GM18505 (cell line): ENCODE results near the gene SPTBN2.
"Not testable (repeated sequence)": the region's sequence is repeated elsewhere in the genome, so short reads cannot be mapped to it uniquely, and the experiment has no call there.

Experiments
- ATAC-seq: cut with Tn5 transposase; IDR thresholded peaks from one replicate; pipeline ENCODE4 v1.9.1; 2021; ENCODE audit not compliant: unreplicated experiment
- POLR2A ChIP-seq: IDR thresholded peaks from 4 replicates; pipeline ENCODE4 v1.6.1; 2011; ENCODE audit warnings: borderline replicate concordance; ENCODE audit not compliant: insufficient read depth, insufficient read length; ENCODE audit errors: extremely low read depth

Gene SPTBN2

DNA sequence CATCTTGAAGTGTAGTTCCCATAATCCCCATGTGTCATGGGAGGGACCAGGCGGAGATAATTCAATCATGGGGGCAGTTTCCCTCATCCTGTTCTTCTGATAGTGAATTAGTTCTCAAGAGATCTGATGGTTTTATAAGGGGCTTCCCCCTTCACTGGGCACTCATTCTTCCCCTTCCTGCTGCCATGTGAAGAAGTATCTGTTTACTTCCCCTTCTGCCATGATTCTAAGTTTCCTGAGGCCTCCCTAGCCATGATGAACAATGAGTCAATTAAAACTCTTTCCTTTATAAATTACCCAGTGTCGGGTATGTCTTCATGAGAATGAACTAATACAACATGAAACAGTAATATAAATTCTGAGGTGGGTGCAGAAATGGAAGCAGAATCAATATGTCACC is 12.1 kb upstream of the SPTBN2 start:
- ATAC-seq: no peak
- no peak for TF ChIP-seq POLR2A

DNA sequence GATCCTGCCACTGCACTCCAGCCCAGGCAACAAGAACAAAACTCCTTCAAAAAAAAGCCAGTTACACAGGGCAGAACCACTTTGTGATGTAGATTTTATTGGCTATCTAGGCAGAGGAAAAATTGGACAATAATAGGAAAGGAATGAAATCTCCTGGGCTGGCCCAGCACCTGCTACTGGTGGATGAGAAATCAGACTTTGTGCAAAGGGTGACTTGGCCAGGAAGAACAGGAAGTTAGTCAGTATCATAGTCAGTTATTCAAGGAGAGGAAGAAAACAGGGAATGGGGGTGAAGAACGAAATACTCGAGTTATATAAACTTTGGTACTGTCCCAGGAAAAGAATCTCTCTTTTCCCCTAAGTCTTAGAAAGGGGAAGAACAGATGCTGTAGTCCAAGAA is 11.0 kb upstream of the SPTBN2 start:
- ATAC-seq: no peak
- no peak for TF ChIP-seq POLR2A

DNA sequence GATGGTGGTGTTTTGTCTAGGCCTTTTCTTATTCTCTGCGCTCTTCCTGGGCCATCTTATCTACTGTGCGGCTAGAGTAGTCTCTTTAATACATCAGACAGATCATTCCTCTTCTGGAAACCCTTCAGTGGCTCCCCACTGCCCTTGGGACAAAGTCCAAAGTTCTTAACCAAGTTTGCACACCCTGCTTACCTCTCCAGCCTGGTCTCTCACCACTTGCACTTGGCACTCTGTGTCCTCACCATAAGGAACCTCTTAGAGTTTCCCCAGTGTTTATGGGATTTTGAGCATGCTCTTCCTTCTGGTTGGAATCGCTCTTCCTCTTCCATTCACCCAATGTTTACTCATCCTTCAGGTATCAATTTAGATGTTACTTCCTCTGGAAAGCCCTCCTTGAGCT is 5.2 kb upstream of the SPTBN2 start:
- no peak for TF ChIP-seq POLR2A
- ATAC-seq: no peak

DNA sequence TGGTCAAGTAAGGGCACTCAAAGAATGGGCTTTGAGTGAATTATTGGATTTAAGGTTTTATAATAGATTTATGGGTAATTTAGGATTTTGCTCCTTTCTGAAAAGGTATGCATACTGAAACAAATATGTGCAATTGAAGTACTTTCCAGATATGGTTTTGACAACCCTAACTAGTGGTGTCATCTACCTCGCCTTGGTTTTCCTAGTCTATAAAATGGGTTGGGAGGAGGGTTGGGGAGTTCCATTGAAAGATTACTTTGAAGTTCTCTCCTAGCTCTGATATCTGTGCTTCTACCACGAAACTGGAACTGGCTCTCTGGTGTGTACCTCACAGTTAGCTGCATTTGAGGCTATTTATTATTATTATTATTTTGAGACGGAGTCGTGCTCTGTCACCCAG is 431 bp upstream of the SPTBN2 start:
- no peak for TF ChIP-seq POLR2A
- no peak for ATAC-seq

DNA sequence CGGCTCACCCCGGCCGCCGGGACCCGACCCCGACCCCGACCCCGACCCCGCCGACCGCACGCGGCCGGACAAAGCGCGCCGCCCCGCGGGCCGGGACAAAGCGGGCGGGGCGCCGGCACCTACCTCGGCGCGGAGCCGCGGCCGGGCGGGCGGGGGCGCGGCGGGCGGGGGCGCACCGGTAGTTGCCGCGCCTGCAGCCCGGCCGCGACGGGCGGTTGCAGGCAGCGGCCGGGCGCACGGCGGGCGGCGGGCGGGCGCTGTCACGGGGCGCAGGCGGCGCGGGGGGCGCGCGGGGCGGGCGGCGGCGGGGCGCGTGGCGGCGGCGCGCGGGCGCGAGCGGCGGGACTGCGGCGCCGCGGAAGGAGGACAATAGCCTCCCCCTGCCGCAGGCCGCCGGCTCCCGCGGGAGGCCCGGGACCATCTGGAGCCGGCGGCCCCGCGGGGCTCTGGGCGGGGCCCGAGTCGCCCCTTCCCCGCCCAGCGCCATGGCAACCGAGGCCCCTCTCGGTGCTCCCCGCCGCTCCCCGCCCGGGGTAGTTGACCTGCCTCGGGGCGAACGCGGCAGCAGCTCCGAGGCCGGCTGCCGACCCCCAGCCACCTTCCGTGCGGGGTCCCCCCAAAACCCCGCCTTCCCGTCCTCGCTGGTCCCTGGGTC is 851 bp downstream of the SPTBN2 start:
- no peak for TF ChIP-seq POLR2A
- ATAC-seq: no peak

DNA sequence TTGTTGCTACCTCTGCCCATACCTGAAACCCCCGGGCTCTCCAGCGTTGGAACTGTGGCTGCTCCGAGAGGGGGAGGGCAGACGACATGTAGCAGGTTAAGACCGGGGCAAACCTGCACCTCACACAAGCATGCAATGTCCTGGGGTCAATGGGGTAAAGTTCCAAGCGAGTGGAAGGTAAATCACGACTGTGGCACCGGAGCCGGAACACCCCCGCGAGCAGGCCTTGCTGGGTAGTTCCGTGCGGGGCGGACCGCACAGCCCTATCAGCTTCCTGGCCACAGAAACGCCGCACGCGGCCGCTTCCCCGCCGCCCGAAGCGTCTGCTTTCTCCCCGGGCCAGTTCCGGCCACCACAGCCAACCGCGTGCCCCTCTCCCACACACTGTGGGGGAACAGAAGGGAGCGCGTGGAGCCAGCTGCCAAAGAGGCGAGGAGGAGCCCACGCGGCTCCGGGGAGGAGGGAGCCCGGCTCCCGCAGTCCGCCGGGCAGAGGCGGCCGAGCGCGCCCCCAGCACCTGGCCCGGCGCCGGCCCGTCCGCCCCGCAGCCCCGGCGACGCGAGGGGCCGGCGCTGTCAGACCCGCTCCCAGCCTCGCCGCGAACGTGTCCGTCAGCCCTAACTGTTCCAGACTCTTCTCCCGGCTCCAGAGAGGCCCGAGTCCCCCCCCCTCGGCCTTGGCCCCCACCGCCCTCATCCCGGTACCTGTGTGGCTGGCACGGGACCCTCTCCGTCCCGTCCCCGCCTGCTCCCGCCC is 1.6 kb downstream of the SPTBN2 start:
- ATAC-seq: no peak
- TF ChIP-seq POLR2A: no peak

DNA sequence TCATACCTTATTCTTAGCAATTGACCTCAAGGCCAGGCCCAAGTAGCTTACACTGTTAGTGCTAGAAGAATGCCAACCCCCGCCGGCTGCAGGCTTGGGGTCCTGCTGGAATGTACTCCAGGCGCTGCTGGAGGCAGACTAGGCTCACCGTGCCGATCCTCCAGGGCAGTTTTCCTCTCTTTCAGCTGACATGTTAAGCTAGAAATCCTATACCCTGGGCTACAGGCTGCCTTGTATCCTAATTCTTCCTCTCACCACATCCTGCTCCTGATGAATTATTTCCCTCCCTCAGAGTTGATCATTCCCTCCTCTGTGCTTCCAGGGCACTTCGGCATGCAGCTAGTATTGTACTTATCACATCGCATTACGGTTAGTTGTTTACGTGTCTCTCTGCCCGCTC is 3.4 kb downstream of the SPTBN2 start:
- TF ChIP-seq POLR2A: no peak
- no peak for ATAC-seq

DNA sequence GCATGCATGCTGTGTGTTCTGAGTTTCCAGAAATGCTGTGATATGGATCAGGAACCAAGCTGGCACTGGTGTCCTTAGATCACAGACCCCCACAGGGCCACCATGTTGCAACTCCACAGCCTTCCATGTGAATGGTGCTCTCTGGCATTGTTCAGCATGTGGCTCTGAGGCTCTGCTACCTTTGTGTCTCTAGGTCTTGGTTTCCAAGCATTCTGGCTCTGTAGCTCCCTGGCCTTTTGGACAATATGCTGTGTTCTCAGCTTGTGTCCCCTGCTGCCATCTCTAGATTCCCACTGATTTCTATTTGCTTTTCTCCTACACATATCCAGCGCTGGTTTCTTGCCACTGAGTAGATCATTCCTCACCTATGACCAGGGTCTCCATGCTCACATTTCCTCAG is 3.9 kb downstream of the SPTBN2 start:
- ATAC-seq: no peak
- no peak for TF ChIP-seq POLR2A

DNA sequence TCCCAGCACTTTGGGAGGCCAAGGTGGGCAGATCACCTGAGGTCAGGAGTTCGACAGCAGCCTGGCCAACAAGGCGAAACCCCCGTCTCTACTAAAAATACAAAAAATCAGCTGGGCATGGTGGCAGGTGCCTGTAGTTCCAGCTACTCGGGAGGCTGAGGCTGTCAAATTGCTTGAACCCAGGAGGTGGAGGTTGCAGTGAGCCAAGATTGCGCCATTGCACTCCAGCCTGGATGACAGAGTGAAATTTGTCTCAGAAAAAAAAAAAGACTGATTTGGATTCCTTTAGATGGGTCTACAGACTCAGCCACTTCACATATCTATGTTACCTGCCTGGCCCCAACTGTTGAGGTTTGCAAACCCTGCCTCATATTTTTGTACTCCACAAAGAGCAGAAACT is 4.8 kb downstream of the SPTBN2 start:
- not testable (repeated sequence) for ATAC-seq

DNA sequence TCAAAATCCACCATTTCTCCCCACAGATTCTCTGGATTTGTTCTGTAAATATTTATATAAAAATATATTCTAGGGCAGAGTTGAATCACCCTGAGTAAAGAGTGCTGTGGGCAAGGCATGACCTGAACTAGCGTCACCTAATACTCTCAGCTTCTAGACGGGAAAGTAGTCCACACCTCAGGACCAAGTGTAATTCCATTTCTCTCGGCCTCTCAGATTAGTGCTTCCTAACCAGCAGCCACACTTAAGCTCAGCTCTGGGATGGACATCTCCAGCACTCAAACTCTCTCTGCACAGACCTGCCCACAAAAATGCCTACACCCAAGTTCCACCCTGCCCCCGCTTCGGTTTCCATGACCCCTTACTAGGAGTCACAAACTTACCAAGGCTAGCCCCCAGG is 5.3 kb downstream of the SPTBN2 start:
- TF ChIP-seq POLR2A: no peak

DNA sequence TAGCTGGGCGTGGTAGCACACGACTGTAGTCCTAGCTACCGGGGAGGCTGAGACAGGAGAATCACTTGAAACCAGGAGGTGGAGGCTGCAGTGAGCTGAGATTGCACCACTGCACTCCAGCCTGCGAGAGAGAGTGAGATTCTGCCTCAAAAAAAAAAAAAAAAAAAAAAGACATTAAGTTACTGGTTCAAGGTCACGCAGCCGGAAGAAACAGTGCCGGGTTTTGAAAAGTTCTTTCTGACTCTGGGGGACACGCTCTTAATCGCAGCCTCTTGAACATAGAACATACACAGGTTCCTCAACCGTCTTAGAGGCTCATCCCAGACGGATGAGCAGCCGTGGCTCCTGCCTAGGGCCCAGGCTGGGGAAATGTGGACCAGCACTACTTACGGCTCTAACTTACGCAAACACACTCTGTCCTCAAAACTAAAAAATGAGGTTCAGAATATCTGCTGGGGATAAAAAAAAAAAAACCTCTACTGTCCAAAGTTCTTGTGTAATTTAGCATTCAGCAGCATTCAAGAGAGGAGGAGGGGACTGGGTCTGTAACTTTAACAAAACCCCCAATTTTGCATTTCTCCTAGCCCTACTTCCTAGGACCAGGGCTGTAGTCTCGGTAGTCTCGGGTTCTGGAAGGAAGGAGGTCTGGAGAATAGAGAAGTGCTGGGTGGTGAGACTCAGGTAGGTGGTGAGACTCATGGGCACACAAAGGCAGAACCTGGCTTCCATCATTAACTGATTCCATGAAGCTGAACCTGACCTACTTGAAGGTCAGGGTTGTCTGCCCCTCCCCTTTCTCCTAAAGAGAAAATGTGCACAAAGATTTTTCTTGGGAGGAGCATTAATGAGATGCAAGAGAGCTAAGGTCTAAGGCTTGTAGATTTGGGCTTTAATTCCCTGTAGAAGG is 6.0 kb downstream of the SPTBN2 start:
- ATAC-seq: no peak
- no peak for TF ChIP-seq POLR2A

More for the DNA sequence above, 5.3 kb downstream of the SPTBN2 start:
- ATAC-seq: no peak

DNA sequence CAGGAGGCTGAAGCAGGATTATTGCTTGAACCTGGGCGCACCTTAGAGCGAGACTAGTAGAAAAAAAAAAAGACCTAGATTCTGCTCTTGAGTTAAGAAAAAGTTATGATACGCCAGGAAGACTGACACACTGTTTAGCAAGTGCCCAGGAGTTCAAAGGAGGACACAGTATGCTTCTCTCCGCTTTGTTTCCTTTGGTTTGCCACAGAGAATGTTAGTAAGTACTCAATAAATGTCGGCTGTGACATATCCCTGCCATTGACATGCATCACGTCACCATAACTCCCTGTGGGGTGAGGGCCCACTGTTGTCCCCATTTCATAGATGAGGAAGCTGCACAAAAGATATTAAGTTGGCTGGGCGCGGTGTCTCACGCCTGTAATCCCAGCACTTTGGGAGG is 7.1 kb downstream of the SPTBN2 start:
- no peak for TF ChIP-seq POLR2A
- ATAC-seq: no peak

DNA sequence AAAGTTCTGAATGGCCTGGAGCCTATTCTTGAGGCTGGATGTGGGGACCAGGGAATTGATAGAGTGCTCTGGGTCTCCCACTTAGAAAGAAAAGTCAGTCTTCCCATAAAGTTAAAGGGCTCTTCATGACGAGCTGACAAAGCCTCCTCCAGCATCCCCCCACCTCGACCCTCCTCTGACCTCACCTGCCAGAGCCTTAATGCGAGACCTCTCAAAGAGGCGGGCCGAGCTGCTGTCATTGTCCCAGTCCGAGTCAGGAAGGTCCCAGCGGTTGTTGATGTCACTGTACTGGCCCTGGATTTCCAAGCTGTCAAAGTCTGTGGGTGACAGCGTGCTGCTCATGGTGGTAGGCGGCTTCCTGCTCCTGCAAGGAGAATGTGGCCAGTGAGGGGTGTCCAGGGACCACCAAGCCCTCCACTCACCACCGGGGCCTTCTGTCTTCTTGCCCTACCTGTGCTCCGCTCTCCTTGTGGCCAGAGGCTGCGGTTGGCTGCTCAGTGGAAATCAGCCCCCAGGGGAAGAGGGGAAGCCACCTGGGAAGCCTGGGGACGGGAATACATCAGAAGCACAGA is 8.0 kb downstream of the SPTBN2 start:
- ATAC-seq: no peak
- TF ChIP-seq POLR2A: no peak
